ENCODE results near the gene NKIRAS2. TPM values are rescaled to one million over a fixed set of nuclear protein-coding genes. Genes with fewer than 3 reads are reported as not detected.
A peak's percentile ranks its signal among the peaks of the same experiment; 100 is the strongest.

Gene NKIRAS2
- total and polyA plus RNA-seq, 2 of the 13 experiments (the other 11 are each of a cell fraction or from before 2014, with no cell fraction given): 27.9 to 42.0 TPM

DNA sequence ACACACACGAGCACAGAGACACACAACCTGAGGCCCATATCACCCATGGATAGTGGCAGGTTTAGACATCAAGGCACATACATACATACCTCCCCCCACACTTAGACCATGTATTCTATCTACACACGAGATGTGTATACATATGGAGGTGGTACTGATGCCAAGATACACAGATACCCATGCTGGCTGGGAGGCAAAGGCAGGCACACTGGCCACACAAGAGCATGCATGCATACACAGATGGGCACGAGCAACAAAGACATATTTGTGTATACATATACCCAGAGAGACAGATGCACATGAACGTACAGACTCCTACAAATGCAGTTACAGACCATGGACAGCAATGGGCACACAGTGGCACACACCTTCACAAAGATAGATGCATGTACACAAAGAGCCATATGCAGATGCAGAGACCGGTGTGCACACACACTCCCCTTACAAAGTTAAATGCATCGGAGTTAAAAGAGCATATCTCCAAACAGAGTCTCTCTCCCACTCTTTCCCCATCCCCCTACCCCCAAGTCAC lies 32.5 kb downstream of the NKIRAS2 start:
- Histone ChIP-seq H4K20me1 (ENCODE audit: insufficient read depth, low read length) (no peaks in the 10 kb centered on the region), H3K9me3 (ENCODE audit: low read length) (no peaks in the 10 kb centered on the region), H3K27ac (ENCODE audit: extremely low read length, insufficient read depth, low read length) (no peak overlapping the region), H3K27me3 (ENCODE audit: control insufficient read depth in 1 of 2, insufficient read depth in 2 of 2, low read length in 2 of 2) (no peaks in the 10 kb centered on the region; a peak in 1 of 5 replicates), H3K79me2 (ENCODE audit: insufficient read depth, low read length) (no peaks in the 10 kb centered on the region), H3K4me2 (ENCODE audit: low read depth, low read length) (0 out of 2 replicates have a peak overlapping the region, but pooled peaks have one; percentile 5), H3K4me3 (replicated peaks in 1 of 3; ENCODE audit: insufficient read depth in 1 of 3, low read depth in 2 of 3, low read length in 3 of 3) (no peak overlapping the region), H2AFZ (ENCODE audit: low read length) (no peak overlapping the region), H3K36me3 (replicated peaks in 1 of 2; ENCODE audit: control insufficient read depth in 1 of 2, insufficient read depth in 2 of 2, low read length in 2 of 2) (no peaks in the 10 kb centered on the region), H3K4me1 (ENCODE audit: insufficient read depth, low read length) (peaks cover 58% of the 10 kb centered on the region), H3K9ac (ENCODE audit: insufficient read depth, low read depth, low read length) (no peak overlapping the region)
- in situ Hi-C loops (cut with HindIII; ENCODE audit: extremely low pct_ligation_motif_present, low pct_unique_long_range_greater_than_20kb) (no loop called here), intact Hi-C loops (cut with micrococcal nuclease; ENCODE audit: unreplicated experiment) (no loop called here)
- CTCF ChIA-PET (ENCODE audit: low intra/inter-chr PET ratio, low total read pairs): no interaction called here
- FAIRE-seq (no peak), DNase-seq (ENCODE audit: low spot score) (no peak), ATAC-seq (no peak)
- 76% methylated on average over 6 of the region's 6 CpGs for WGBS (ENCODE audit: low lambda C conversion rate)
- POLR2A ChIA-PET: no interaction called here
- TF ChIP-seq, protein P1, sequence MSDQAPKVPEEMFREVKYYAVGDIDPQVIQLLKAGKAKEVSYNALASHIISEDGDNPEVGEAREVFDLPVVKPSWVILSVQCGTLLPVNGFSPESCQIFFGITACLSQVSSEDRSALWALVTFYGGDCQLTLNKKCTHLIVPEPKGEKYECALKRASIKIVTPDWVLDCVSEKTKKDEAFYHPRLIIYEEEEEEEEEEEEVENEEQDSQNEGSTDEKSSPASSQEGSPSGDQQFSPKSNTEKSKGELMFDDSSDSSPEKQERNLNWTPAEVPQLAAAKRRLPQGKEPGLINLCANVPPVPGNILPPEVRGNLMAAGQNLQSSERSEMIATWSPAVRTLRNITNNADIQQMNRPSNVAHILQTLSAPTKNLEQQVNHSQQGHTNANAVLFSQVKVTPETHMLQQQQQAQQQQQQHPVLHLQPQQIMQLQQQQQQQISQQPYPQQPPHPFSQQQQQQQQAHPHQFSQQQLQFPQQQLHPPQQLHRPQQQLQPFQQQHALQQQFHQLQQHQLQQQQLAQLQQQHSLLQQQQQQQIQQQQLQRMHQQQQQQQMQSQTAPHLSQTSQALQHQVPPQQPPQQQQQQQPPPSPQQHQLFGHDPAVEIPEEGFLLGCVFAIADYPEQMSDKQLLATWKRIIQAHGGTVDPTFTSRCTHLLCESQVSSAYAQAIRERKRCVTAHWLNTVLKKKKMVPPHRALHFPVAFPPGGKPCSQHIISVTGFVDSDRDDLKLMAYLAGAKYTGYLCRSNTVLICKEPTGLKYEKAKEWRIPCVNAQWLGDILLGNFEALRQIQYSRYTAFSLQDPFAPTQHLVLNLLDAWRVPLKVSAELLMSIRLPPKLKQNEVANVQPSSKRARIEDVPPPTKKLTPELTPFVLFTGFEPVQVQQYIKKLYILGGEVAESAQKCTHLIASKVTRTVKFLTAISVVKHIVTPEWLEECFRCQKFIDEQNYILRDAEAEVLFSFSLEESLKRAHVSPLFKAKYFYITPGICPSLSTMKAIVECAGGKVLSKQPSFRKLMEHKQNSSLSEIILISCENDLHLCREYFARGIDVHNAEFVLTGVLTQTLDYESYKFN (CRISPR knock-in tag; conservative IDR thresholded peaks at IDR 0.05): no peak
- TF ChIP-seq ZNF431 (CRISPR knock-in tag; IDR thresholded peaks at IDR 0.05; ENCODE audit: borderline replicate concordance, low read depth) (no peak), SMAD9 (CRISPR knock-in tag; IDR thresholded peaks at IDR 0.05) (no peak), RBAK (CRISPR knock-in tag; IDR thresholded peaks at IDR 0.05) (no peak), SSRP1 (CRISPR knock-in tag; IDR thresholded peaks at IDR 0.05) (no peak), ETV5 (CRISPR knock-in tag; IDR thresholded peaks at IDR 0.05; ENCODE audit: borderline replicate concordance) (no peak), YY1 (IDR thresholded peaks at IDR 0.05; ENCODE audit: insufficient read depth, insufficient replicate concordance, low read depth, low read length) (no peak), ZNF225 (CRISPR knock-in tag; IDR thresholded peaks at IDR 0.05) (no peak)
- TF ChIP-seq, protein P2, sequence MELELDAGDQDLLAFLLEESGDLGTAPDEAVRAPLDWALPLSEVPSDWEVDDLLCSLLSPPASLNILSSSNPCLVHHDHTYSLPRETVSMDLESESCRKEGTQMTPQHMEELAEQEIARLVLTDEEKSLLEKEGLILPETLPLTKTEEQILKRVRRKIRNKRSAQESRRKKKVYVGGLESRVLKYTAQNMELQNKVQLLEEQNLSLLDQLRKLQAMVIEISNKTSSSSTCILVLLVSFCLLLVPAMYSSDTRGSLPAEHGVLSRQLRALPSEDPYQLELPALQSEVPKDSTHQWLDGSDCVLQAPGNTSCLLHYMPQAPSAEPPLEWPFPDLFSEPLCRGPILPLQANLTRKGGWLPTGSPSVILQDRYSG (CRISPR knock-in tag; IDR thresholded peaks at IDR 0.05): no peak
- no TSS peak for BruUV-seq (replicated peaks)

Measured in HepG2 (cell line).